AG09309 (cell line): ENCODE measurements around the gene PCYT1A.

Source experiments
- DNase-seq: peaks from one replicate; pipeline ENCODE4 v3.0.0-alpha.2; 2010; ENCODE audit warnings: low read depth
- H3K4me3 ChIP-seq: 2 replicates; pipeline ENCODE4 v1.5.1; 2011; ENCODE audit warnings: mild to moderate bottlenecking, low read depth, low read length, moderate library complexity; ENCODE audit not compliant: control insufficient read depth
- TF ChIP-seq, protein P1 (sequence below): IDR thresholded peaks from 2 replicates; pipeline ENCODE4 v1.5.1; 2011; ENCODE audit warnings: mild to moderate bottlenecking, low read depth, low read length, inconsistent platforms; ENCODE audit not compliant: insufficient read depth, control insufficient read depth; ENCODE audit errors: missing control alignments

The PCYT1A gene

DNA sequence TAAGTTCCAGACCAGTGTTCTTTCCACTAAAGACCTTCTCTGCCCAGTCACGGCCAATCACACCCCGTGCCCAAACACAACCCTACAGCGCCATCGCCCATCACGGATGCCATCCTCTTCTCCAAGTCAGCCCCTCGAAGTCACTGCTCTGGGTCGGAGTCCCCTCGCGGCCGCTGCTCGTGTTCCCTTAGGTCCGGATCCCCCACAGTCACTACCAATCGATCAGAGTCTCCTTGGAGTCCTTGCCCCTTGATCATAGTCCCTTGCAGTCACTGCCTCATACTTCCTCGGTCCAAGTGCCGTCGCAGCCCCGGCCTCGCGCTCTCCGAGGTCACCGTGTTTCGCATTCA, 461 bp downstream of the PCYT1A start:
- TF ChIP-seq, protein P1, sequence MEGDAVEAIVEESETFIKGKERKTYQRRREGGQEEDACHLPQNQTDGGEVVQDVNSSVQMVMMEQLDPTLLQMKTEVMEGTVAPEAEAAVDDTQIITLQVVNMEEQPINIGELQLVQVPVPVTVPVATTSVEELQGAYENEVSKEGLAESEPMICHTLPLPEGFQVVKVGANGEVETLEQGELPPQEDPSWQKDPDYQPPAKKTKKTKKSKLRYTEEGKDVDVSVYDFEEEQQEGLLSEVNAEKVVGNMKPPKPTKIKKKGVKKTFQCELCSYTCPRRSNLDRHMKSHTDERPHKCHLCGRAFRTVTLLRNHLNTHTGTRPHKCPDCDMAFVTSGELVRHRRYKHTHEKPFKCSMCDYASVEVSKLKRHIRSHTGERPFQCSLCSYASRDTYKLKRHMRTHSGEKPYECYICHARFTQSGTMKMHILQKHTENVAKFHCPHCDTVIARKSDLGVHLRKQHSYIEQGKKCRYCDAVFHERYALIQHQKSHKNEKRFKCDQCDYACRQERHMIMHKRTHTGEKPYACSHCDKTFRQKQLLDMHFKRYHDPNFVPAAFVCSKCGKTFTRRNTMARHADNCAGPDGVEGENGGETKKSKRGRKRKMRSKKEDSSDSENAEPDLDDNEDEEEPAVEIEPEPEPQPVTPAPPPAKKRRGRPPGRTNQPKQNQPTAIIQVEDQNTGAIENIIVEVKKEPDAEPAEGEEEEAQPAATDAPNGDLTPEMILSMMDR, result no peak
- no peak for DNase-seq
- peak overlapping the region; percentile 100 for H3K4me3 ChIP-seq

DNA sequence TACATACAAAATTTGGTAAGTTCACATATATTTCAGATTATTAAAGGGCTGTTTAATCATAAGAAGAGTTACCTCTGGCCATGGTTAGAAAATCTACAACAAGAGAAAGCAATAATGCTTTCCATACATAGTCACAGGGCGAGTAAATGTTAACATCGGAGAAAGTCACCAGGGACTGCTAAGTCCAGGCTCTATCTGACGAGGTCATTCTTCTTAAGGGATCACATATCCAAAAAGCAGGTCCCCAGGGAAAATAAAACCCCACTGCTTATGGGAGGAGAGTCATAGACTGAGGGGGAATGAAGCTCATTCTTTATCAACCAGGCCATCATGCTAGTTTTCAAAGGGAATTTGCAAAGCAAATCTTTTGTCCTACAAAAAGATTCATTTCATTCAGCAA, 3.1 kb downstream of the PCYT1A start:
- H3K4me3 ChIP-seq, result no peak overlapping the region
- DNase-seq, result no peak
- TF ChIP-seq, protein P1, result no peak

DNA sequence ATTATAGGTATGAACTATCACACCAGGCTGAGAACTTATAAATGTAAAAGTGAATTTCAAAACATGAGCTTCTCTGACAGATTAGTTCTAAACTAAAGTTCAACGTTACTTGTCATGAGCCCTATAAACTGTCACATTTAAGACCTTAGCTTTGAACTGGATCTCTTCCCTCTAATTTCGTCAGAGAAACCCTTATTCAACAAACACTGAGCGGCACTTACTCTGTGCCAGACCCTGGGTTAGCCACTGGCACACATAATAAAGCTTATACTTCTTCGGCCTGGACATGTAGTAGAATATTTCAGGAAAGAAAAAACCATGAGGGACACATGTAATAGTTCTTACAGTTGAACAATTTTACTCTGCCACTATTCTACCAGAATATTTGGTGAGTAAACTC, 5.6 kb downstream of the PCYT1A start:
- H3K4me3 ChIP-seq, result no peak overlapping the region
- TF ChIP-seq, protein P1, result no peak
- no peak for DNase-seq

DNA sequence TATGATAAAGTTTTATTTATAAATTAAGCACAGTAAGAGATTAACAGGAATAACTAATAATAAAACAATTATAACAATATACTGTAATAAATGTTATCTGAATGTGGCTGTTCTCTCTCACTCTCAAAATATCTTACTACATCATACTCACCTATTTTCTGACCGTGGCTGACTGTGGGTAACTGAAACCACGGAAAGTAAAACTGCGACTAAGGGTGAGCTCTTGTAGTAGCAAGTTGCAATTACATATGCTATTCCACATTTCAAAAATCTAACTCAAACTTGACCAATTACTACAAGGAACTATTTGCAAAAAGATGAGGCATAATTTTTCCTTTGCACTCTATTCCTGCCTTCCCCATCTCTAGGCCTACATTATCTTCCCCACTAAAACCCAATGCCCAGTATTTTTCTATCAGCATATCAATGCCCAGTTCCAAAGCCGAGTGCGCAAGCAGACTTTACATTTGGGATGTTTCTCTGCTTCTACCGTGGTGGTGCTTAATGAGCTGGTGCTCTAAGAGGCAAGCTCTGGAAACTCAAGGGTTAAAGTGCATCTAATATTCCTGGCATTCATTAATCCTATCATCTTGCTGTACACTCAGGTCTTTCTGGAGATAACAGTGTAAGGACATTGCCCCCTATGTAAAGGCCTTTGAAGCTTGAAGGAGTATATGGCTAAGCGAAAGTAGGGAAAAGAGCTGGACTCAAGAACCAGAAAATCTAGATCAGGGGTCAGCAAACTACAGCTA, 6.7 kb downstream of the PCYT1A start:
- no peak for DNase-seq
- H3K4me3 ChIP-seq, result no peak overlapping the region
- TF ChIP-seq, protein P1, result no peak

DNA sequence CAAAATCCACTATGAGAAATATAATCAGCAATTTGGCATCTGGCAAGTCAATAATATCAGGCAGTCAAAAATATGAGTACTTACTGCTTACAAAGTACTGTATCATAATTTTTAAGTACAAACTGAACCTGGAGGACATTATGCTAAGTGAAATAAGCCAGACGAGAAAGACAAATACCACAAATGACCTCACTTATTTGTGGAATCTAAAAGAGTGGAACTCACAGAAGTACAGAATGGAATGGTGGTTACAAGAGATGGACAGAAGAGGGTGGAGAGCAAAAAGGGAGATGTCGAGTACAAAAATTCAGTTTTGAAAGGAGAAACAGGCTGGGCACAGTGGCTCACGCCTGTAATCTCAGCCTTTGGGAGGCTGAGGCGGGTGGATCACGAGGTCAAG, 12.4 kb downstream of the PCYT1A start:
- H3K4me3 ChIP-seq, result no peak overlapping the region
- DNase-seq, result no peak
- TF ChIP-seq, protein P1, result no peak

DNA sequence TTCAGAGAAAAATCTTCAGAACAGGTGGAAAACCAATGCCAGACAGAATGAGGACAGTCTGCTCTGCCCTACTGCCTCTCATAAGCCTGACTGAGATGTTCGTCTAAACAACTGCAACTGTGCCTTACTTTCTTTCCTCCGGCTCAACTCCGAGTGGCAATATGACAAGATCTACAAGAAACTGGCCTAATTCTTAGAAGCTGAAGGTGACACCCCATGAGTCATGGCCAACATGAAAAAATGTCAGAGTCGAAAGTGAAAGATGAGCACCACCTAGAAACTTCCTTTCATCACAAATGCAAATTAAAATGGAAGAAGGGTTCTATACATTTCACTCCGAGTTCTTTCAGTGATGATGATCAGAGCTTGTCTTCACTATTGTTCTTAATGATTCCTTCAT, 12.9 kb downstream of the PCYT1A start:
- DNase-seq, result no peak
- H3K4me3 ChIP-seq, result no peak overlapping the region
- TF ChIP-seq, protein P1, result no peak

DNA sequence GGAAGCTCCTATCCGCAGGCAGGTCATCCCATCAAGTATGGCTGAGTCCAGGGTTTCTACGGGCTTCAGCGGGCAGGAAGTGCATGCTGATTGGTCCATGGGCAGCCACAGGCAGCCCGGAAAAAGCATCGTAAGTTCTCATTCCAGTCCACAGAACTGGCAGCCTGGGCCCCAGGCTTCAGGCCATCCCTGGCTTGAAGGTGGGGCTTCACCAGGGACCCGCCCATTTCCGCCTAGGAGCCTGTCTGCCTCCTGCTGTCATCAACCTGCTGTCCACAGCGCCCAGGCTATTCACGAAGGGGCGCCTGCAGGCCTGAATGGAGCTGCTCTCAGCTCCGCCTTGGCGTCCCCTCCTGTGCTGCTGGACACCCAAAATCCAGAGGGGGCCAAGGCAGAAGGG, 13.9 kb downstream of the PCYT1A start:
- TF ChIP-seq, protein P1, result no peak
- H3K4me3 ChIP-seq, result no peak overlapping the region
- no peak for DNase-seq
